WI38 (cell line): ENCODE measurements around the gene NCOA4.
"Not testable (repeated sequence)": the region's sequence is repeated elsewhere in the genome, so short reads cannot be mapped to it uniquely, and the experiment has no call there.

Experiments
- H3K4me3 ChIP-seq: 2 replicates; pipeline ENCODE4 v1.5.1; 2011; ENCODE audit warnings: low read depth, mild to moderate bottlenecking, control low read depth, low read length
- CTCF ChIP-seq: IDR thresholded peaks from 2 replicates; pipeline ENCODE4 v1.5.1; 2012; ENCODE audit warnings: low read depth, mild to moderate bottlenecking, control low read depth, low read length

Gene NCOA4

GRCh38 chr10:46005383-46005782, 25.0 kb downstream of the NCOA4 start:
- no peak overlapping the region for H3K4me3 ChIP-seq
- TF ChIP-seq CTCF, result no peak

- TF ChIP-seq CTCF, result no peak
- no peak overlapping the region for H3K4me3 ChIP-seq
These were observed 25.5 kb downstream of the NCOA4 start for GRCh38 chr10:46004963-46005362.

- no peak overlapping the region for H3K4me3 ChIP-seq
- no peak for TF ChIP-seq CTCF
These were observed 27.3 kb downstream of the NCOA4 start for GRCh38 chr10:46002916-46003693.

GRCh38 chr10:46002189-46002687, 28.2 kb downstream of the NCOA4 start:
- not testable (repeated sequence) for H3K4me3 ChIP-seq

- TF ChIP-seq CTCF, result no peak
- no peak overlapping the region for H3K4me3 ChIP-seq
These were observed 29.2 kb downstream of the NCOA4 start for GRCh38 chr10:46001187-46001756.

GRCh38 chr10:46000538-46000937, 29.9 kb downstream of the NCOA4 start:
- no peak overlapping the region for H3K4me3 ChIP-seq
- TF ChIP-seq CTCF, result no peak

GRCh38 chr10:45999955-46000354, 30.5 kb downstream of the NCOA4 start:
- H3K4me3 ChIP-seq, result not testable (repeated sequence)

- no peak overlapping the region for H3K4me3 ChIP-seq
- no peak for TF ChIP-seq CTCF
These were observed 32.2 kb downstream of the NCOA4 start for GRCh38 chr10:45997994-45998763.
